ENCODE results near the gene ZSCAN31. TPM values are rescaled to one million over a fixed set of nuclear protein-coding genes. Genes with fewer than 3 reads are reported as not detected.

ZSCAN31 gene
- polyA plus RNA-seq, 1 of the 3 experiments (the other 2 are of a cell fraction) = 1.9 TPM

DNA sequence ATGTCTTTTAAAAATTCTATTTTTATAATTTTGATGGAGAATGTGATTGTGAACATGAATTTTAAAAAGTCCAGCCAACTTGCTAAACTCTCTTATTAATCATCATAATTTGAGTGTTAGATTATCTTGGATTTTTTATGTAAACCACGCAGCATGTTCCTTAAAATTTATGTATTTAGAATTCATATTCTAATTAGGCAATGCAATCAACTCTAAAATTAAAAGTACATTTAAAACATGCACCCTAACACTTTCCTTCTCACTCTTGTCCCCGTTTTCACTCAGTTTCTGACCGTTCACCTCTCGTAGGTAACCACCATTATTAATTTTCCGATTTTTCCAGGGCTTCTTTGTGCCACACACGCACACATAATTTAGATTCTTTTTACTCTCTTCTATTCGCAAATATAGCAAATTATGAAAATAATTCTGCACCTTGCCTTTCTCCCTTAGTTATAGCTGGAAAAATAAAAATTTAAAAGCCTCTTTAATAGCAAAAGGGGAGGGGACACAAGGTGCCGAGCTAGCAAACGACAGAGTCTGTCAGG is 13.5 kb upstream of the ZSCAN31 start:
- Histone ChIP-seq H3K9me2 (no peaks in the 10 kb centered on the region), H2AFZ (ENCODE audit: low read depth) (peak overlapping the region; percentile 98), H4K20me1 (ENCODE audit: insufficient read depth) (no peaks in the 10 kb centered on the region), H3K4me3 (ENCODE audit: low read depth in 2 of 2, low read length in 1 of 2) (peak overlapping the region; percentile 89 to 92), H3K36me3 (replicated peaks in 1 of 2; ENCODE audit: control insufficient read depth in 1 of 2, insufficient read depth in 2 of 2, low read length in 1 of 2) (no peaks in the 10 kb centered on the region), H3K27me3 (ENCODE audit: insufficient read depth) (peaks cover 6% of the 10 kb centered on the region; the same call in 1 of the 2 replicates), H3K27ac (ENCODE audit: low read depth in 2 of 2, low read length in 1 of 2) (peak overlapping the region; percentile 49 to 83; a peak in 3 of 4 replicates), H3F3A (replicated peaks; ENCODE audit: insufficient read depth) (peaks cover 4% of the 10 kb centered on the region), H3K4me2 (peak overlapping the region; percentile 76), H3K9me3 (no peaks in the 10 kb centered on the region), H3K4me1 (ENCODE audit: control insufficient read depth in 1 of 2, insufficient read depth in 2 of 2, low read depth in 1 of 2, low read length in 1 of 2) (peaks cover 0 to 6% of the 10 kb centered on the region in 2 experiments; a peak in 3 of 4 replicates), H3K9ac (peak overlapping the region; percentile 73; the same call in 1 of the 2 replicates), H3K79me2 (ENCODE audit: insufficient read depth) (peaks cover 40% of the 10 kb centered on the region)
- ChIA-PET CTCF (interaction anchor here (0.7 to 1.5 kb wide), 2 partner anchors 12 to 193 kb away, joined by 3 to 4 read pairs; no protein-coding TSS in a partner anchor), POLR2A (interaction anchor here (0.9 to 1.4 kb wide), 5 partner anchors 9 to 208 kb away, joined by 3 to 10 read pairs (median 5); partner anchors contain the start of genes PGBD1, ZKSCAN8 and ZSCAN26)
- no peak for DNase-seq
- WGBS (ENCODE audit: low lambda C conversion rate) = under 1% methylated on average over 9 of the region's 9 CpGs
- no peak for TF ChIP-seq SMC3 (IDR thresholded peaks at IDR 0.05; ENCODE audit: low read depth, low read length)
- no peak for TF ChIP-seq TEAD4 (IDR thresholded peaks at IDR 0.05; ENCODE audit: borderline replicate concordance, insufficient read depth)
- TF ChIP-seq JUND (IDR thresholded peaks at IDR 0.05) = no peak
- TF ChIP-seq, protein P1, sequence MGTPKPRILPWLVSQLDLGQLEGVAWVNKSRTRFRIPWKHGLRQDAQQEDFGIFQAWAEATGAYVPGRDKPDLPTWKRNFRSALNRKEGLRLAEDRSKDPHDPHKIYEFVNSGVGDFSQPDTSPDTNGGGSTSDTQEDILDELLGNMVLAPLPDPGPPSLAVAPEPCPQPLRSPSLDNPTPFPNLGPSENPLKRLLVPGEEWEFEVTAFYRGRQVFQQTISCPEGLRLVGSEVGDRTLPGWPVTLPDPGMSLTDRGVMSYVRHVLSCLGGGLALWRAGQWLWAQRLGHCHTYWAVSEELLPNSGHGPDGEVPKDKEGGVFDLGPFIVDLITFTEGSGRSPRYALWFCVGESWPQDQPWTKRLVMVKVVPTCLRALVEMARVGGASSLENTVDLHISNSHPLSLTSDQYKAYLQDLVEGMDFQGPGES (IDR thresholded peaks at IDR 0.05; ENCODE audit: low read depth, low read length) = no peak
- TF ChIP-seq, protein P2, sequence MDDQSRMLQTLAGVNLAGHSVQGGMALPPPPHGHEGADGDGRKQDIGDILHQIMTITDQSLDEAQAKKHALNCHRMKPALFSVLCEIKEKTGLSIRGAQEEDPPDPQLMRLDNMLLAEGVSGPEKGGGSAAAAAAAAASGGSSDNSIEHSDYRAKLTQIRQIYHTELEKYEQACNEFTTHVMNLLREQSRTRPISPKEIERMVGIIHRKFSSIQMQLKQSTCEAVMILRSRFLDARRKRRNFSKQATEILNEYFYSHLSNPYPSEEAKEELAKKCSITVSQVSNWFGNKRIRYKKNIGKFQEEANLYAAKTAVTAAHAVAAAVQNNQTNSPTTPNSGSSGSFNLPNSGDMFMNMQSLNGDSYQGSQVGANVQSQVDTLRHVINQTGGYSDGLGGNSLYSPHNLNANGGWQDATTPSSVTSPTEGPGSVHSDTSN (IDR thresholded peaks at IDR 0.05) = no peak
- TF ChIP-seq TAF1 (IDR thresholded peaks at IDR 0.05; ENCODE audit: borderline replicate concordance, low read depth, low read length) = no peak
- TF ChIP-seq ELF1 (IDR thresholded peaks at IDR 0.05) = no peak
- TF ChIP-seq FOXM1 (IDR thresholded peaks at IDR 0.05; ENCODE audit: low read depth) = no peak
- TF ChIP-seq, protein P3, sequence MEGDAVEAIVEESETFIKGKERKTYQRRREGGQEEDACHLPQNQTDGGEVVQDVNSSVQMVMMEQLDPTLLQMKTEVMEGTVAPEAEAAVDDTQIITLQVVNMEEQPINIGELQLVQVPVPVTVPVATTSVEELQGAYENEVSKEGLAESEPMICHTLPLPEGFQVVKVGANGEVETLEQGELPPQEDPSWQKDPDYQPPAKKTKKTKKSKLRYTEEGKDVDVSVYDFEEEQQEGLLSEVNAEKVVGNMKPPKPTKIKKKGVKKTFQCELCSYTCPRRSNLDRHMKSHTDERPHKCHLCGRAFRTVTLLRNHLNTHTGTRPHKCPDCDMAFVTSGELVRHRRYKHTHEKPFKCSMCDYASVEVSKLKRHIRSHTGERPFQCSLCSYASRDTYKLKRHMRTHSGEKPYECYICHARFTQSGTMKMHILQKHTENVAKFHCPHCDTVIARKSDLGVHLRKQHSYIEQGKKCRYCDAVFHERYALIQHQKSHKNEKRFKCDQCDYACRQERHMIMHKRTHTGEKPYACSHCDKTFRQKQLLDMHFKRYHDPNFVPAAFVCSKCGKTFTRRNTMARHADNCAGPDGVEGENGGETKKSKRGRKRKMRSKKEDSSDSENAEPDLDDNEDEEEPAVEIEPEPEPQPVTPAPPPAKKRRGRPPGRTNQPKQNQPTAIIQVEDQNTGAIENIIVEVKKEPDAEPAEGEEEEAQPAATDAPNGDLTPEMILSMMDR (IDR thresholded peaks at IDR 0.05) = no peak
- TF ChIP-seq SIN3A (IDR thresholded peaks at IDR 0.05; ENCODE audit: borderline replicate concordance, low read depth, low read length) = no peak
- TF ChIP-seq MEF2A (IDR thresholded peaks at IDR 0.05; ENCODE audit: borderline replicate concordance, low read depth) = no peak
- no peak for TF ChIP-seq NRF1 (IDR thresholded peaks at IDR 0.05; ENCODE audit: low read depth, low read length)
- no peak for TF ChIP-seq FOSL2 (IDR thresholded peaks at IDR 0.05; ENCODE audit: borderline replicate concordance, low read depth)
- no peak for TF ChIP-seq TCF12 (IDR thresholded peaks at IDR 0.05)
- 0 out of 2 replicates have a peak, but pooled peaks have one; percentile 48 for TF ChIP-seq YY1 (IDR thresholded peaks at IDR 0.05; ENCODE audit: low read depth)
- TF ChIP-seq, protein P4, sequence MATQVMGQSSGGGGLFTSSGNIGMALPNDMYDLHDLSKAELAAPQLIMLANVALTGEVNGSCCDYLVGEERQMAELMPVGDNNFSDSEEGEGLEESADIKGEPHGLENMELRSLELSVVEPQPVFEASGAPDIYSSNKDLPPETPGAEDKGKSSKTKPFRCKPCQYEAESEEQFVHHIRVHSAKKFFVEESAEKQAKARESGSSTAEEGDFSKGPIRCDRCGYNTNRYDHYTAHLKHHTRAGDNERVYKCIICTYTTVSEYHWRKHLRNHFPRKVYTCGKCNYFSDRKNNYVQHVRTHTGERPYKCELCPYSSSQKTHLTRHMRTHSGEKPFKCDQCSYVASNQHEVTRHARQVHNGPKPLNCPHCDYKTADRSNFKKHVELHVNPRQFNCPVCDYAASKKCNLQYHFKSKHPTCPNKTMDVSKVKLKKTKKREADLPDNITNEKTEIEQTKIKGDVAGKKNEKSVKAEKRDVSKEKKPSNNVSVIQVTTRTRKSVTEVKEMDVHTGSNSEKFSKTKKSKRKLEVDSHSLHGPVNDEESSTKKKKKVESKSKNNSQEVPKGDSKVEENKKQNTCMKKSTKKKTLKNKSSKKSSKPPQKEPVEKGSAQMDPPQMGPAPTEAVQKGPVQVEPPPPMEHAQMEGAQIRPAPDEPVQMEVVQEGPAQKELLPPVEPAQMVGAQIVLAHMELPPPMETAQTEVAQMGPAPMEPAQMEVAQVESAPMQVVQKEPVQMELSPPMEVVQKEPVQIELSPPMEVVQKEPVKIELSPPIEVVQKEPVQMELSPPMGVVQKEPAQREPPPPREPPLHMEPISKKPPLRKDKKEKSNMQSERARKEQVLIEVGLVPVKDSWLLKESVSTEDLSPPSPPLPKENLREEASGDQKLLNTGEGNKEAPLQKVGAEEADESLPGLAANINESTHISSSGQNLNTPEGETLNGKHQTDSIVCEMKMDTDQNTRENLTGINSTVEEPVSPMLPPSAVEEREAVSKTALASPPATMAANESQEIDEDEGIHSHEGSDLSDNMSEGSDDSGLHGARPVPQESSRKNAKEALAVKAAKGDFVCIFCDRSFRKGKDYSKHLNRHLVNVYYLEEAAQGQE (IDR thresholded peaks at IDR 0.05; ENCODE audit: low read depth, low read length) = no peak
- TF ChIP-seq MXI1 (IDR thresholded peaks at IDR 0.05; ENCODE audit: low read depth, low read length) = 0 out of 2 replicates have a peak, but pooled peaks have one; percentile 50
